ENCODE results near the gene TSBP1.

TSBP1 gene

DNA sequence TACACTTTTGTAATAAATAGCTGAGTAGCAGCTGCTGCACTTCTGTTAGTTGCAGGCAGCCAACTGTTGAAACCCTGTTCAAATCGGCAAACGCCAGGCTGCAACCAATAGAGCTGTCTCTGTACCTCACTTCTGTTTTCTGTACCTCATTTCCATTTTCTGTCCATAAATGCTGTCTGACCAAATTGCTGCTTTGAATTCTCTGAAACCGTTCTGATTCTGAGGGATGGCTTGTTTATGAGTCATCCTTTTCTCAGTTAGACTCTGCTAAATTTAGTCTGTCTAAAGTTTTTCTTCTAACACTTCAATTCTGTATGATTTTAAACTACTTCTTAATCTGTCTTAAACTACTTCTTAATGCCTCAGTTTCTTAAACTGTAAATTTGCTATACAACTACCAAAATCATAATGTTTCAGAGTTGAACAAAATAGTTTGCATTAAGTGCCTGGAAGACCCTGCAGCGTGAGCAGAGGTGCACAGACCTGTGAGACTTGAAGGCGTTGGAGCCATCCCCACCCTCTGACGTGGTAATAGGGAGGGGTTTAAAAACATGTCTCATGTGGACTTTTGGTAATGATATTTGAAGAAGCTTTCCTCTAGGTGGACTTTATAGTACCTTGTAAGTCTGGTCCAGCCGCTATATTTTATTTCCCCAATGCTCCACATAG lies 25.7 kb upstream of the TSBP1 start:
- Histone ChIP-seq H3K4me3 (ENCODE audit: low read depth in 1 of 2, low read length in 2 of 2) (no peak overlapping the region), H3K9me3 (ENCODE audit: control insufficient read depth in 1 of 2, low read length in 2 of 2) (no peaks in the 10 kb centered on the region)

DNA sequence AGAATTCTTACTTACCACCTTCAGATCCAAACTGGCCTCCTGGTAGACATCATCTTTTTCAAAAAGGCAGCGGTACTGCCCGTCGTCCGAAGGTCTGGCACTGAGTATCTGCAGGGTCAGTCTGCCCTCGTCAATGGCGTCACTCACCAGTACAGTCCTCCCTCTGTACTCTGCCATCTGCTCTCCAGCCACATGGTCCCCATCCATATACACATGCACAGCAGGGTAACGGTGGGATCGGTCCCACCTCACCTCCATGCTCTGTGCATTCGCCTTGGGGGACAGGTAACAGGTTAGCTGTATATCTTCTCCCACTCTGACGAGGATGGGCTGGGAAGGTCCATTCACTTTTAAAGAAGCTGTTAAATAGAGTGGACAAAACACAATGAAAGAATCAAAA lies 24.3 kb upstream of the TSBP1 start:
- no peaks in the 10 kb centered on the region for H3K9me3 ChIP-seq (ENCODE audit: control insufficient read depth in 1 of 2, low read length in 2 of 2)
- no peak overlapping the region for H3K4me3 ChIP-seq (ENCODE audit: low read depth in 1 of 2, low read length in 2 of 2)
- H3K36me3 ChIP-seq (ENCODE audit: control insufficient read depth in 1 of 2, insufficient read depth in 2 of 2, low read length in 2 of 2) = no peaks in the 10 kb centered on the region
- H3K27ac ChIP-seq (ENCODE audit: low read length) = no peak overlapping the region
- H3K4me1 ChIP-seq (ENCODE audit: control insufficient read depth in 1 of 2, insufficient read depth in 2 of 2, low read length in 2 of 2) = no peaks in the 10 kb centered on the region
- H3K27me3 ChIP-seq (ENCODE audit: low read depth, low read length) = no peaks in the 10 kb centered on the region

More for the DNA sequence above, 25.7 kb upstream of the TSBP1 start:
- Histone ChIP-seq H3K27ac (ENCODE audit: low read length) (no peak overlapping the region), H3K27me3 (ENCODE audit: low read depth, low read length) (no peaks in the 10 kb centered on the region), H3K36me3 (ENCODE audit: control insufficient read depth in 1 of 2, insufficient read depth in 2 of 2, low read length in 2 of 2) (no peaks in the 10 kb centered on the region), H3K4me1 (ENCODE audit: control insufficient read depth in 1 of 2, insufficient read depth in 2 of 2, low read length in 2 of 2) (no peaks in the 10 kb centered on the region)

DNA sequence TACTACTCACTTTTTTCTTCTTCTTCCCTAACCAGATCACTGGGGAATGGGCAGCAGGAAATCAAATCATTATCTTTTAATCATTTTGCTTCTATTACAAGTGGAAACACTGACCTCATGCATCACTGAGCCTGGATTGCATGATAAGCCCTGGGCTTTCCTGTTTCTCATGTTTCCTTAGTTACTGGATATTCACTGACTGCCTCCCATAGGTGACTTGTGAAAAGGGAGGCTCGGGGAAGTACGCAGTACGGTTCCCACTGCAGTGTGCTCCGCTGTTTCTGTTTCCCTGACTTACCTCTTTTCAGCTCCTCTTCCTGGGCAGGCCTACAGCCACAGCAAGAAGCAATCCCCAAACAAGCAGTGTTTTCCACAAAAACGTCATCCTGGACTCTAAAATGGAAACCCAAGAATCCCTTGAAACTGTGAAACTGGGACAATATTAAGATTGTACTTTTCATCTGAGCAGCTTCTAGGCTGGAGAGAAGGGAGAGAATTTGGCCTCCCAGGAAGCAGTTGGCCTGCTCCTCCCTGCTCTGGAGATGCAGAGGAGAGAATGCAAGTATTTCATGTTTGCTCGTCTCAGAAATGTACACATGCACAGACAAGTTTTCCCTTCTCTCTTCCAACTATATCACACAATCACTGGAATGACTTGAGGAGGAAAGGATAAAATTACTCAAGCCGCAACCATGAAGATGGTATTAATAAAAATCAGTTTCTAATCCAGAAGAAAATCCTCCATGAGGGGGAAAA lies 22.1 kb upstream of the TSBP1 start:
- Histone ChIP-seq H3K4me3 (ENCODE audit: low read depth in 1 of 2, low read length in 2 of 2) (no peak overlapping the region), H3K27ac (ENCODE audit: low read length) (peak overlapping the region; percentile 40), H3K4me1 (ENCODE audit: control insufficient read depth in 1 of 2, insufficient read depth in 2 of 2, low read length in 2 of 2) (no peaks in the 10 kb centered on the region), H3K36me3 (ENCODE audit: control insufficient read depth in 1 of 2, insufficient read depth in 2 of 2, low read length in 2 of 2) (no peaks in the 10 kb centered on the region), H3K9me3 (ENCODE audit: control insufficient read depth in 1 of 2, low read length in 2 of 2) (no peaks in the 10 kb centered on the region), H3K27me3 (ENCODE audit: low read depth, low read length) (no peaks in the 10 kb centered on the region)

DNA sequence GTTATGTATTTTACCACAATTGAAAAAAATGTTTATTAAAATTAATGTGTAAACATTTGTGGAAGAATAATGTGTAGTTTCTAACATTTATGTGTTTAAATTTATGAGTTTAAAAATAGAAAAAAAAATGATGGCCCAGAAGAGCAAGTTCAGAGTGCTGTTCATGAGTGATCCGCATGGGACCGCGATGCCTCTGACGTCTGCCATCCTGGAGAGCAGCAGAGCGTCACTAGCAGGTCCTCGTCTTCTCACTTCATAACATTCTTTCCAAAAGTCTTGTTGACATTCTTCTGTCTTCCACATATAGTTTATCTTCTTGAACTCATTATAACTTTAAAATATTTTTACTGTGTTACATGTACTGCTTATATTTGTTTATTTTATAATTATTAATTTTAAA lies 19.8 kb upstream of the TSBP1 start:
- no peaks in the 10 kb centered on the region for H3K27me3 ChIP-seq (ENCODE audit: low read depth, low read length)
- no peaks in the 10 kb centered on the region for H3K36me3 ChIP-seq (ENCODE audit: control insufficient read depth in 1 of 2, insufficient read depth in 2 of 2, low read length in 2 of 2)
- no peak overlapping the region for H3K4me3 ChIP-seq (ENCODE audit: low read depth in 1 of 2, low read length in 2 of 2)
- peaks cover 0 to 7% of the 10 kb centered on the region in 2 donors for H3K4me1 ChIP-seq (ENCODE audit: control insufficient read depth in 1 of 2, insufficient read depth in 2 of 2, low read length in 2 of 2)
- H3K9me3 ChIP-seq (ENCODE audit: control insufficient read depth in 1 of 2, low read length in 2 of 2) = no peaks in the 10 kb centered on the region
- no peak overlapping the region for H3K27ac ChIP-seq (ENCODE audit: low read length)

DNA sequence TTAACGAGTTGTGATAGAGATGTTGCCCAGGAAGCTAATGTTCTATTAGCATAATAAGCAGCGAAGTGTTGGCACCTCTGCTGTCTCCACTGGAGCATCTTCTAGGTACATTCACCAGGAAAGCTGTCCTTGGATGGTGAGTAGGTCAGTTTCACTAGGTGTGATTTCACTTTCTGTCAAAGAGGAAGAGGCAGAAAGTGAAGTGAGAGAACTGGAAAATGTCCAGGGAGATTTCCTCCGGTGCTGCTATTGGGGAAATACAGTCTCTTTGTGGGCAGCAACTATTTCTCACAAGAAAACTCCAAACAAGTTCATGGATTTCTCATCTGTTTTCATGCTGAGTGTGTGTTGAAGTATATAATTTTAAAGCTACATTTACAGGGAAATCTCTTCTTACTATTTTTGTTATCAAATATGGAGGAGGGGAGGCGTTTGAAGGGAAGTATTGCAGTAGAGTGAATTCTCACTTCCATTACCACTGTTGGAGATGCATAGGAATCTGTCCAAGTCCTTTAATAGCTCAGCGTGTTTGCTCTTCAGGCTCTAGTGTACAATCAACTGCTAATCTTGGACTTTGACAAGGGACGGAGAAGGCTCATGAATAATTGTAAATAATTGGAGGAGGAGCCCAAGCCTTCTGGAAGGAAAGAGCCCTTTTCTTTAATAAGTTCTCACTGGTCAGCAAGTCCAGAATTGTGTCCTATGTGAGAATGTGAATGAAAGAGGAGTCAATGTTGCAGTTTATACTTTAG lies 16.1 kb upstream of the TSBP1 start:
- H3K4me1 ChIP-seq (ENCODE audit: control insufficient read depth in 1 of 2, insufficient read depth in 2 of 2, low read length in 2 of 2) = peaks cover 0 to 7% of the 10 kb centered on the region in 2 donors
- no peak overlapping the region for H3K4me3 ChIP-seq (ENCODE audit: low read depth in 1 of 2, low read length in 2 of 2)
- no peaks in the 10 kb centered on the region for H3K36me3 ChIP-seq (ENCODE audit: control insufficient read depth in 1 of 2, insufficient read depth in 2 of 2, low read length in 2 of 2)
- no peaks in the 10 kb centered on the region for H3K9me3 ChIP-seq (ENCODE audit: control insufficient read depth in 1 of 2, low read length in 2 of 2)
- H3K27me3 ChIP-seq (ENCODE audit: low read depth, low read length) = no peaks in the 10 kb centered on the region
- H3K27ac ChIP-seq (ENCODE audit: low read length) = no peak overlapping the region

DNA sequence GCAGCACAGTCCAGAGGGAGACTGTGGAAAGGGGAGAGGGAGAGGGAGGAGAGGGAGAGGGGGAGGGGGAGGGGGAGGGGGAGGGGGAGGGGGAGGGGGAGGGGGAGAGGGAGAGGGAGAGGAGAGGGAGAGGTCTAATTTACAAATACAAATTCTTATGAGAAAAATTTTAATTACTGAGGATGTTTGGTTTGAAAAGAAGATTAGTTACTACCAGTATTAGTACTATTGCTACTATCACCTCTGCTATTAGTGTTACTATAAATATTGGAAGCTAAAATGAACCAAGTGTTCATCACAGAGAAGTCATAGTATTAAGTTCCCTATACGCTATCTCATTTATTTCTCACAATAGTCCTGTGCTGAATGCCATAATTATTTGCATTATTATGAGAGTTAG lies 14.3 kb upstream of the TSBP1 start:
- Histone ChIP-seq H3K4me1 (ENCODE audit: control insufficient read depth in 1 of 2, insufficient read depth in 2 of 2, low read length in 2 of 2) (peaks cover 0 to 7% of the 10 kb centered on the region in 2 donors), H3K27ac (ENCODE audit: low read length) (no peak overlapping the region), H3K36me3 (ENCODE audit: control insufficient read depth in 1 of 2, insufficient read depth in 2 of 2, low read length in 2 of 2) (no peaks in the 10 kb centered on the region), H3K9me3 (ENCODE audit: control insufficient read depth in 1 of 2, low read length in 2 of 2) (no peaks in the 10 kb centered on the region), H3K4me3 (ENCODE audit: low read depth in 1 of 2, low read length in 2 of 2) (no peak overlapping the region), H3K27me3 (ENCODE audit: low read depth, low read length) (no peaks in the 10 kb centered on the region)

DNA sequence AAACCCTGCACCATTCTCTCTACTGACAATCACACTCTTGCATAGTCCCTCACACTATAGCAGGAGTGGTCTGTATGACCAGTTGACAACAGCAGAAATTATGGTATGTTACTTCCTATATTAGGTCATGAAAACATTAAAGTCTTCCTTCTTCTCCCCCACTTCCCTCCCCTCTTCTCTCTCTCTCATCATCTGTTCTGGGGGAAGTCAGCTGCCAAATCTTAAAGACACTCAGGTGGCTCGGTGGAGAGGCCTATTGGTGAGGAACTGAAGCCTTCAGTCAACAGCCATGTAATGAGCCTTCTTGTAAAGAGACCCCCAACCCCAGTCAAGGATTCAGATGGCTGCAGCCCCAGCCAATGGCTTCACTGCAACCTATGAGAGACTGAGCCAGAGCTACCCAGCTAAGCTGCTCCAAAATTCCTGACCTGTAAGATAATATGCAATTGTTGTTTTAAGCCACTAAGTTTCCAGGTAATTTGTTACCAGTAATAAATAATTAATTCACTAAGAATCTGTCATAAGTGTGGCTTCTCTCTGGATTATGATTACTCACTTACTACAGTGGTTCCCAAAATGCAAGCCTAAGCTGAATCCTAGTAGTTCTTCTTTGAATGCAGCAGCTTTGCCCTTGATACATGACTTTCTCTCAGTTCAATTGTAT lies 11.2 kb upstream of the TSBP1 start:
- no peaks in the 10 kb centered on the region for H3K9me3 ChIP-seq (ENCODE audit: control insufficient read depth in 1 of 2, low read length in 2 of 2)
- H3K36me3 ChIP-seq (ENCODE audit: control insufficient read depth in 1 of 2, insufficient read depth in 2 of 2, low read length in 2 of 2) = no peaks in the 10 kb centered on the region
- H3K4me3 ChIP-seq (ENCODE audit: low read depth in 1 of 2, low read length in 2 of 2) = no peak overlapping the region
- no peak overlapping the region for H3K27ac ChIP-seq (ENCODE audit: low read length)
- H3K27me3 ChIP-seq (ENCODE audit: low read depth, low read length) = no peaks in the 10 kb centered on the region
- peaks cover 0 to 7% of the 10 kb centered on the region in 2 donors for H3K4me1 ChIP-seq (ENCODE audit: control insufficient read depth in 1 of 2, insufficient read depth in 2 of 2, low read length in 2 of 2)

DNA sequence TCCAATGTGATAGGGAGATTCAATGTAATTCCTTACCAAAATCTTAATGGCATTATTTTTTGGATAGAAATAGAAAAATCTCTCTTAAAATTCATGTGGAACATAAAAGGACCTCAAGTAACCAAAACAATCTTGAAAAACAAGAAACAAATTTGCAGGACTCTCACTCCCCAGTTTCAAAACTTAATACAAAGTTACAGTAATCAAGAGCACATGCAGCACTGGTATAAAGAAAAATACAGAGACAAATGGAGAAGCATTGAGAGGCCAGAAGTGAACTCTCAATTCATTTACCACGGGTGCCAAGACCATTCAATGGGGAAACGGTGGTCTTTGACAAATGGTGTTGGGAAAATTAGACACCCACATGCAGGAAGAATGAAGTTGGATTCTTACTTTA lies 7.8 kb upstream of the TSBP1 start:
- no peaks in the 10 kb centered on the region for H3K9me3 ChIP-seq (ENCODE audit: control insufficient read depth in 1 of 2, low read length in 2 of 2)
- no peaks in the 10 kb centered on the region for H3K36me3 ChIP-seq (ENCODE audit: control insufficient read depth in 1 of 2, insufficient read depth in 2 of 2, low read length in 2 of 2)
- H3K27me3 ChIP-seq (ENCODE audit: low read depth, low read length) = no peaks in the 10 kb centered on the region
- no peak overlapping the region for H3K27ac ChIP-seq (ENCODE audit: low read length)
- H3K4me3 ChIP-seq (ENCODE audit: low read depth in 1 of 2, low read length in 2 of 2) = no peak overlapping the region
- no peaks in the 10 kb centered on the region for H3K4me1 ChIP-seq (ENCODE audit: control insufficient read depth in 1 of 2, insufficient read depth in 2 of 2, low read length in 2 of 2)

DNA sequence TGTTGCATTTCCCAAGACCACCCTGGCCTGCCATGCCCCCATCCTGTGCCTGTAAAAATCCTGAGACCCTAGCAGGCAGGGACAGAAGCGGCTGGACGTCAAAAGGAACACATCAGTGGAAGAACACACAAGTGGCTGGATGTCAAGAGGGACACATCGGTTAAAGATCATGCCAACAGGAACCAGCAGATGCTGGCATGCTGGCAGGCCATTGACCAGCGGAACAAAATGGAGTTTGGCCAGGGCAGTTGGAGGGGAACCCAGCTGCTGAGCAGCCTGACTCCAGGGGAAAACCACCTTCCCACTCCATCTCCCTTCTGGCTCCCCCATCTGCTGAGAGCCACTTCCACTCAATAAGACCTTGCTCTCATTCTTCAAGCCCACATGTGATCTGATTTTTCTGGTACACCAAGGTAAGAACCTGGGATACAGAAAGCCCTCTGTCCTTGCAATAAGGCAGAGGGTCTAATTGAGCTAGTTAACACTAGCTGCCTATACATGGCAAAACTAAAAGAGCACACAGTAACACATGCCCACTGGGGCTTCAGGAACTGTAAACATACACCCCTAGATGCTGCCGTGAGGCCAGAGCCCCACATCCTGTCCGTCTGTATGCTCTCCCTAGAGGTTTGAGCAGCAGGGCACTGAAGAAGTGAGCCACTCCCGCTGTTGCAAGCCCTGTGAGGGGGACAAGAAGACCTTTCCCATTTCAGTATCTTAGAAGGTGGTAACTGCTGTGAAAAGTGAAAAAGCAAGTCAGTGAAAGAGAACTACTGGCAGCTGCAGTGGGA lies 4.2 kb upstream of the TSBP1 start:
- Histone ChIP-seq H3K9me3 (ENCODE audit: control insufficient read depth in 1 of 2, low read length in 2 of 2) (no peaks in the 10 kb centered on the region), H3K4me1 (ENCODE audit: control insufficient read depth in 1 of 2, insufficient read depth in 2 of 2, low read length in 2 of 2) (no peaks in the 10 kb centered on the region), H3K36me3 (ENCODE audit: control insufficient read depth in 1 of 2, insufficient read depth in 2 of 2, low read length in 2 of 2) (no peaks in the 10 kb centered on the region), H3K27me3 (ENCODE audit: low read depth, low read length) (no peaks in the 10 kb centered on the region), H3K4me3 (ENCODE audit: low read depth in 1 of 2, low read length in 2 of 2) (no peak overlapping the region), H3K27ac (ENCODE audit: low read length) (no peak overlapping the region)

DNA sequence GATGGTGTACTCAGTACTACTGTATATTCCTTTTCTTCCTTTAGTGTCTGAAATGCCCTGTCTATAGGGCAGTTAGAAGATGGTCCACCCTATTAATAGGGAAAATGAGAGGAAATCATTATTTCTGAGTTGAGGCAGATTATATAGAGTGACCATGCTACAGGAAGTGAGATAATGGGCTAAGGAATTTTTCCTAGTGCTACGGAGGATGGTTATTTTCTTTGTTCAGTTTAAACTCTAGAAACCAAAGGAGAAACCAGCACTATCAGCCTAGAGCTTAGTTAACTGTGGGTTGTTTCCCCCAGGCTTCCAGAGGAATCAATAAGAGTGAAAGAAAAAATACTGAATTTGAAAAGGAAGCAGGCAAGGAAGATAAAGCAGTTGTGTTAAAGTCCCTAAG lies 474 bp downstream of the TSBP1 start:
- H3K4me1 ChIP-seq (ENCODE audit: control insufficient read depth in 1 of 2, insufficient read depth in 2 of 2, low read length in 2 of 2) = no peaks in the 10 kb centered on the region
- H3K27me3 ChIP-seq (ENCODE audit: low read depth, low read length) = no peaks in the 10 kb centered on the region
- H3K9me3 ChIP-seq (ENCODE audit: control insufficient read depth in 1 of 2, low read length in 2 of 2) = no peaks in the 10 kb centered on the region
- no peaks in the 10 kb centered on the region for H3K36me3 ChIP-seq (ENCODE audit: control insufficient read depth in 1 of 2, insufficient read depth in 2 of 2, low read length in 2 of 2)
- H3K27ac ChIP-seq (ENCODE audit: low read length) = no peak overlapping the region
- H3K4me3 ChIP-seq (ENCODE audit: low read depth in 1 of 2, low read length in 2 of 2) = no peak overlapping the region
